Epidermal melanocyte (primary cell): Measurements from ENCODE around the gene THOC3.
"Not testable (repeated sequence)": the region's sequence is repeated elsewhere in the genome, so short reads cannot be mapped to it uniquely, and the experiment has no call there.

ENCODE experiments used
- DNase-seq: peaks from one replicate; pipeline ENCODE4 v3.0.0; 2011; ENCODE audit warnings: low spot score; ENCODE audit not compliant: insufficient read length

The THOC3 gene

GRCh38 chr5:175940632-175941031, 27.5 kb downstream of the THOC3 start:
- not testable (repeated sequence) for DNase-seq

GRCh38 chr5:175938489-175938888, 29.6 kb downstream of the THOC3 start:
- DNase-seq: not testable (repeated sequence)

DNA sequence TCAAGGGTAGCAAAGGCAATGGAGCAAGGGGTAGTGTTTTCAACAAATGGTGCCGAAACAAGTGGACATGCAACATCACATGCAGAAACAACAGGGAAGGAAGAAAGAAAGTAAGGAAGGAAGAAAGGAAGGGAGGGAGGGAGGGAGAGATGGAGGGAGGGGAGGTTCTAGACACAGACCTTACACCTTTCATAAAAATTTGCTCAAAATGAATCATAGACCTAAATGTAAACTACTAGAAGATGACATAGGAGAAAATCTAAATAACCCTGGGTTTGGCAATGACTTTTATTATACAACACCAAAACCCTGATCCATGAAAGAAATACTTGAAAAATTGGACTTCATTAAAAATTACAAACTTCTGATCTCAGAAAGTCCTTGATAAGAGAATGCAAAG, 39.4 kb downstream of the THOC3 start:
- DNase-seq: not testable (repeated sequence)

DNA sequence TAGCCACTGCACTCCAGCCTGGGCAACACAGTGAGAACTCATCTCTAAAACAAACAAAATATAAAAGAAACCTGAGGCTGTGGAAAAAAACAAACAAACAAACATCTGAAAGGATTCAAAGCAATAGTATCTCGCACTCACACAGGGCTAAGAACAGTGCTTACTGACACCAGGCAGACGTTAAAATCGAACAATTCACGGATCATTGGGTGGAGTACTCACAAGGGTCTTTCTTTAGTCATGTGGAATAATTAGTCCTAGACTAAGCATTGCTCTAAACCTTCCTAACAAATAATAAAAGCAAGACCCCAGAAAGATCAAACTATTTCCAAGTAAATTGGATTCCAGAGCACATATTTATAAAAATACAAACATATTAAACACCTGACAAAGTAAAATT, 43.0 kb downstream of the THOC3 start:
- not testable (repeated sequence) for DNase-seq

GRCh38 chr5:175922192-175922885, 45.8 kb downstream of the THOC3 start:
- DNase-seq: peak; percentile 49

- no peak for DNase-seq
Measured at GRCh38 chr5:175921061-175921730, 46.9 kb downstream of the THOC3 start.

DNA sequence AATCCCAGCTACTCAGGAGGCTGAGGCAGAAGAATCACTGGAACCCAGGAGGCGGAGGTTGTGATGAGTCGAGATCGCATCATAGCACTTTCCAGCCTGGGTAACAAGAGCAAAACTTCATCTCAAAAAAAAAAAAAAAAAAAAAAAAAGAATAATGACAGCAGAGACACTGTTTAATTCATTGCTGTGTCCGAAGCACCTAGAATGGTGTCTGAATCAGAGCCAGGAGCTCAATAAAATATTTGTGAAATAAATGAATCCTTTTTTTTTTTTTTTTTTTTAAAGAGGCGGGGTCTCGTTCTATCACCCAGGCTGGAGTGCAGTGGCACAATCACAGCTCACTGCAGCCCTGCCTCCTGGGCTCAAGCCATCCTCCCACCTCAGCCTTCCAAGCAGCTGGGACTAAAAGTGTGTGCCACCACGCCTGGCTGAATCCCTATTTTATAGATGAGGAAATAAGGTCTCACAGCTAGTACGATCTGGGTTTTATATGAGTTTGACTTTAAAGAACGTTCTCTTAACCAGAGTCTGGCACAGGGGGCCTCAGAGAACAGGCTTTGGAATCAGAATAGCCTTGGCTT, 47.8 kb downstream of the THOC3 start:
- no peak for DNase-seq

DNA sequence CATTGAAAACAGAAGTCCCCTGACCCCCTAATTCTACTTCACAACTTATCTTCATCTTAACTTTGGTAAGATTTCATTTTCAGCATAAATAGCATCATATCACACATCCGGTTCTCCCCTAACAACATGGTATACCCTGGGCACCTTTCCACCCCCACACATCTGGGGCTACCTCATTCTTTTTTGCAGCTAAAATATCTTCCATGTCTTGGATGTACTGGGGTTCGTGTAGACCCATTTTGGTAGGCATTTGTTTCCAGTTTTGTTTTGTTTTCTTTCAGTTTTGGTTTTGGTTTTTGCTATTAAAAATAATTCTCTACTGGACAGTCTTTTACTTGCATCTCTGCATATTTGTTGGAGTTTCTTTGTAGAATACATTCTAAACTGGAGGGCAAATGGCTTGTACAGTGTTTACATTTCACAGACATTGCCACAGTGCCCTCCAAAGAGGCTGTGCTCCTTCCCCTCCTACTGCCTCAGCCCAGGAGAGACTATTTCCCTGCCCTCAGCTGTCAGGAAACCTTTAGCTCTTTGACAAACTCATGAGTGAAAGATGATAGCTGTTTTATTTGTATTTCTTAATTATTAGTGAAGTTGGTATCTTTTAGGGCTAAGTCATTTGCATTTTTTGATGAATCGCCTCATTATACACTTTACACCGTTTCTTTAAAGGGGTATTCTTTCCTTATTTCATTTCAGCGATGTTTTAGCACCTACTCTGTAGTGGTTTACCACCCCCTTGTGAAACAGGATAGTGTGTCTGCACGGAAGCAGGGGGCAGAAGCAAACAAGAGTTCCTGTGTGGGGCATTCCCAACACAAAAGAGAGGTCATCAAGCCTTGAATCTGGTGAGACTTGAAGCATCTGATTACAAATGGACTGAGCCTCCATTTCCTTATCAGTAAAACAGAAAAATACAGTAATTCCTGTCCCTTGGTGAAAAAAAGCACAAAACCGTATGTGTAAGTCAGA, 52.8 kb downstream of the THOC3 start:
- not testable (repeated sequence) for DNase-seq

- not testable (repeated sequence) for DNase-seq
Measured at GRCh38 chr5:175913835-175914672, 54.1 kb downstream of the THOC3 start.

DNA sequence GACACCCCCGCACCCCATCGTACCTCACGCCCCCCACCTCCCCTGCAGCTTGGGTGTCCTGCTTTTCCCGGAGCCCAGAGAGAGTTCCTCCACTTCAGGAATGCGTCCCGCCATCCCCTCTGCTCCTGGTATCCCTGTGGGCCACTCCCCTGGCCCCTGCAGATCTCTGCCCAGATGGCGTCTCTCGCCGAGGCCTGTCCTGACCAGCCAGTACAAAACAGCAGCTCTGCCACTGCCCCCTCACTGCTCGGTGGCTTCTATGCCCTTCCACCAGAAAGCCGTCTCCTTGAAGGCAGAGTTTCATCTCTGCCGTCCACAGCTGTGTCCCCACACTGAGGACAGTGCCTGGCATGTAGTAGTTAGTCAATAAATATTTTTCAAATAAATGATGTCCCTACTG, 58.0 kb downstream of the THOC3 start:
- DNase-seq: not testable (repeated sequence)
